Activated CD4-positive, alpha-beta memory T cell treated with anti-CD3 and anti-CD28 coated beads, Interleukin-2, amount 10 ng/mL, durations not matched to agents 7 days and 5 days (primary cell): Measurements from ENCODE around the gene STX1A. TPM values are rescaled to one million over a fixed set of nuclear protein-coding genes. Genes with fewer than 3 reads are reported as not detected.
A peak's percentile ranks its signal among the peaks of the same experiment; 100 is the strongest.

ENCODE experiments used
- CTCF ChIA-PET: fragments of 350-600 bp; sonication (Branson Sonifier 250); formaldehyde crosslinking; loops from one replicate; lab custom pipeline; 2021; ENCODE audit warnings: antibody characterized with exemption, inconsistent platforms; lab: Charles Lee
- POLR2A ChIA-PET: fragments of 350-600 bp; sonication (Branson Sonifier 250); formaldehyde crosslinking; loops from one replicate; lab custom pipeline; 2021; ENCODE audit warnings: antibody characterized with exemption; lab: Charles Lee
- DNase-seq: peaks from one replicate; pipeline ENCODE4 v3.0.0-alpha.2; 2020
- H3K27ac Mint-ChIP-seq: one replicate; pipeline ENCODE4 v1.8.0; 2021; ENCODE audit warnings: mild to moderate bottlenecking, mixed read lengths
- H3K27me3 Mint-ChIP-seq: one replicate; pipeline ENCODE4 v1.8.0; 2021; ENCODE audit warnings: mixed read lengths
- H3K36me3 Mint-ChIP-seq: one replicate; pipeline ENCODE4 v1.8.0; 2021; ENCODE audit warnings: low read depth, mixed read lengths
- H3K4me1 Mint-ChIP-seq: one replicate; pipeline ENCODE4 v1.8.0; 2021; ENCODE audit warnings: mixed read lengths
- H3K4me3 Mint-ChIP-seq: one replicate; pipeline ENCODE4 v1.8.0; 2021; ENCODE audit warnings: mild to moderate bottlenecking, mixed read lengths
- H3K9me3 Mint-ChIP-seq: one replicate; pipeline ENCODE4 v1.8.0; 2021; ENCODE audit warnings: mixed read lengths
- total RNA-seq, 2 experiments: library from RNA; stranded (reverse); gene quantifications; one replicate each; pipeline ENCODE4 v1.2.3, GENCODE V29; 2021

Gene STX1A
- total RNA-seq, 2 experiments from 2014 or later = 27.9 to 30.7 TPM

DNA sequence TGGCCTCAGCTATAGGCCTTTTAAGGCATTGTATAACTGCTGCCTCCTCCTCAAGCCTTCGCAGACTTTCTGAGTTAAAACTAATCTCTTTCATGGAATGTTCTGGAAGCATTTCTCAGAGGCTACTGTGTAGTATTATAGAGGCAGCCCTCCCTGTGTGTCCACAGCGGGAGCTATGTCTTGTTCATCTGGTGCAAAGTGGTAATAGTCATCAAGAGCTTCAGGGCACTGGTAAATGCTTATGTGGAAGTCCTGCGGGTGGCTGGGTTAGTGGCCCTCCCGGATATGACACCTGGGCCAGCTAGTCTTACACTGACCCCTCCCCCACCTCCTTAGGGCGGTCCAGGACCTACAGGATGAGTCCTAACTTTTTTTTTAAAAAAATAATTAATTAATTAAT lies 21.3 kb upstream of the STX1A start:
- DNase-seq = no peak
- H3K27me3 Mint-ChIP-seq = no peaks in the 10 kb centered on the region
- no peak overlapping the region for H3K27ac Mint-ChIP-seq
- POLR2A ChIA-PET = interaction anchor here (0.8 to 1.4 kb wide), 2 partner anchors 12 to 15 kb away, joined by 3 read pairs; no protein-coding TSS in a partner anchor
- peaks cover 4% of the 10 kb centered on the region for H3K36me3 Mint-ChIP-seq
- H3K9me3 Mint-ChIP-seq = no peaks in the 10 kb centered on the region
- peaks cover 15% of the 10 kb centered on the region for H3K4me1 Mint-ChIP-seq
- CTCF ChIA-PET = interaction anchor here (0.7 to 3.0 kb wide), 3 partner anchors 102 to 219 kb away, joined by 3 to 8 read pairs (median 4); partner anchors contain the start of genes BAZ1B and METTL27
- peak overlapping the region; percentile 6 for H3K4me3 Mint-ChIP-seq

DNA sequence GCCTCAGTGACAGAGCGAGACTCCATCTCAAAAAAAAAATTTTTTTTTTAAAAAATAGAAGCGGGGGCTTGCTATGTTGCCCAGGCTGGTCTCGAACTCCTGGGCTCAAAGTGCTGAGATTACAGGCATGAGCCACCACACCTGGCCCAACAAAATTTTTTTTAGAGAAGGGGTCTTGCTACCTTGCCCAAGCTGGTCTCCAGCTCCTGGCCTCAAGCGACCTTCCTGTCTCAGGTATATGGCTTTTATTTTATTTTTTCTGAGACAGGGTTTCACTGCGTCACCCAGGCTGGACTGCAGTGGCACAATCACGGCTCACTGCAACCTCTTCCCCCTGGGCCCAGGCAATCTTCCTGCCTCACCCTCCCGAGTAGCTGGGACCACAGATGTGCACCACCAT lies 20.7 kb upstream of the STX1A start:
- H3K4me3 Mint-ChIP-seq = peak overlapping the region; percentile 6
- H3K27me3 Mint-ChIP-seq = no peaks in the 10 kb centered on the region
- H3K4me1 Mint-ChIP-seq = peaks cover 15% of the 10 kb centered on the region
- no peak for DNase-seq
- ChIA-PET CTCF (interaction anchor here (2.8 to 3.0 kb wide), 2 partner anchors 103 to 114 kb away, joined by 8 to 17 read pairs; partner anchors contain the start of gene METTL27), POLR2A (interaction anchor here (1.4 kb wide), 1 partner anchor 12 kb away, joined by 3 read pairs; no protein-coding TSS in a partner anchor)
- no peak overlapping the region for H3K27ac Mint-ChIP-seq
- peaks cover 4% of the 10 kb centered on the region for H3K36me3 Mint-ChIP-seq
- H3K9me3 Mint-ChIP-seq = no peaks in the 10 kb centered on the region

DNA sequence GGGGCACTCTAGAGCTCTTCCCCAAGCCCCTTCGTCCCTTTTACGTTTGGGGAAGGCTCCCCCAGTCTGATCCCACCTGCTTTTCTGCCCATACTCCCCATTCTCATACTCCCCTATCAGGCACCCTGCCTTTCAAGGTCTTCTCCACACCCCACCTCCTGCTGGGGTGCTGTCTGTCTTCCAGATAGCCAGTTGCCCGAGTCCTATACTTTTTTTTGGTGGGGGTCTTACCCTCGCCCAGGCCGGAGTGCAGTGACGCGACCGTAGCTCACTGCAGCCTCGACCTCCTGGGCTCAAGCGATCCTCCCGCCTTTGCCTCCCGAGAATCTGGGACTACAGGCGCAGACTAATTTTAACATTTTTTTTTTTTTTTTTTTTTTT lies 19.9 kb upstream of the STX1A start:
- Mint-ChIP-seq H3K36me3 (peaks cover 4% of the 10 kb centered on the region), H3K27ac (peak overlapping the region; percentile 55), H3K4me3 (peak overlapping the region; percentile 86), H3K4me1 (peaks cover 24% of the 10 kb centered on the region), H3K9me3 (no peaks in the 10 kb centered on the region), H3K27me3 (no peaks in the 10 kb centered on the region)
- ChIA-PET POLR2A (interaction anchor here (0.6 to 3.0 kb wide), 10 partner anchors 11 to 912 kb away, joined by 3 to 11 read pairs (median 6); partner anchors contain the start of genes BAZ1B, BCL7B, BUD23 and DNAJC30), CTCF (interaction anchor here (1.4 to 8.0 kb wide), 5 partner anchors 11 to 131 kb away, joined by 3 to 77 read pairs (median 8); partner anchors contain the start of genes METTL27 and VPS37D)
- DNase-seq = no peak

DNA sequence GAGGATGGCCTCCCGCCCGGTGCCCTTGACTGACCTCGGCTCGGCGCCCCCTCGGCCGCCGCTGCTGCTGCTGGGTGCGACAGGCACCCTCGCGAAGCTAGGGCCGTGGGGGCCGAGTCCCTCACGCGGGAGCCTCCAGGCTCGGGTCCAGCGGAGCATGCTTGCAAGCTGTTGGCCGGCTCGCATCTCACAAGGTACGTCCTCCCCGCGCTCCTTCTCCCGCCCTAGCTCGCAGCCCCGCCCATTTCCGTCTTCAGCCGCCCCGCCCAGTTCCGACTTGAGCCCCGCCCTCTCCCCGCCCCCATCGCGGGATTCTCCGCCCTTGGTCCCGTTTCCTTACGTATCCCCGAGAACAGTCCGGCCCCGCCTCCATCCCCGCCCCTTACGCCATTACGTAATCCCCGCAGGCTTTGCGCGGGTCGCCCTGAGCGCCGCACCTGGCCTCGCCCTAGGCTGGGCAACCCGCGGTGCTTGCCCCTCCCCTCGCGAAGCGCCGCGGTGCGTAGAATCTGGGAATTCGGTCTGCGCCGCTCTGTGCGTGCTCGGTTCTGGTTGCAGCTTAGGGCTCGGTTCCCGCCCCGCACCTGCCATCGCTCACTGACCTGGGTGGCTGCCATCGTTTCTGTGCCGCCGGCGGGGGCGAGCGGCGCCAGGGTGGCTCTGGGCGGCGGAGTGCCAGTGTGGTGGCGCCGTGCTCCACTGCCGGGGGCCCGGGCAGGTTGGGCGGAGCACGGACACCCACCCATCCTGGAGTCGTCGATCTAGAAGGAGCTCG lies 19.3 kb upstream of the STX1A start, which contains the start of gene ABHD11:
TSS of gene ABHD11 (minus strand) at position 191 of the 775 bp plus-strand sequence. CDS start at position 159, 32 bp downstream.
- peaks cover 4% of the 10 kb centered on the region for H3K36me3 Mint-ChIP-seq
- peak; percentile 98 for DNase-seq
- peak within 1 kb of the TSS; percentile 86 for H3K4me3 Mint-ChIP-seq
- H3K9me3 Mint-ChIP-seq = no peaks in the 10 kb centered on the region
- ChIA-PET CTCF (interaction anchor here (0.5 to 8.0 kb wide), 8 partner anchors 10 to 220 kb away, joined by 3 to 77 read pairs (median 5); partner anchors contain the start of genes METTL27 and VPS37D), POLR2A (interaction anchor here (0.6 to 3.0 kb wide), 16 partner anchors 10 to 912 kb away, joined by 3 to 11 read pairs (median 4); partner anchors contain the start of genes BAZ1B, BCL7B, BUD23 and DNAJC30)
- peaks cover 24% of the 10 kb centered on the region for H3K4me1 Mint-ChIP-seq
- no peaks in the 10 kb centered on the region for H3K27me3 Mint-ChIP-seq
- H3K27ac Mint-ChIP-seq = peak within 1 kb of the TSS; percentile 92

DNA sequence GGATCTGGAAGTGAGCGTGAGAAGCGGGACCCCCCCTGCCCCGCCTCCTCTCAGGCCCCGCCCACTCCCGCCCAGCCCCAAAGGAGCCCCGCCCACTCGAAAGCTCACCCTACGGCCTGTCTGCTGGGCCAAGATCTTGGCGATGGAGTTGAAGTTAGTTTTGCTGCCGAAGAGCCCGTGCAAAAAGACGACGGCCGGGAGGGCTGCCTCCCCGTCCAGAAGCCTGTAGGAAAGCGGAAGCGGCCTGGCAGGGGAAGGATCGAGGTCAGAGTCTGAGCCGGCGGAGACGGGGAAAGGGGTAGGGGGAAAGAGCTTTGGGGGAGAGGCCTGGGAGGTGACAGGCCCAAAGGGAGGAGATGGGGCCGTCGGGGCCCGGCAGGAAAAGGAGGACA lies 18.7 kb upstream of the STX1A start:
- ChIA-PET POLR2A (interaction anchor here (0.8 to 3.0 kb wide), 12 partner anchors 17 to 437 kb away, joined by 3 to 11 read pairs (median 8); partner anchors contain the start of genes BAZ1B, BCL7B, BUD23 and DNAJC30), CTCF (interaction anchor here (1.0 to 8.0 kb wide), 7 partner anchors 10 to 219 kb away, joined by 3 to 77 read pairs (median 6); partner anchors contain the start of genes METTL27 and VPS37D)
- H3K4me3 Mint-ChIP-seq = peak overlapping the region; percentile 86
- H3K9me3 Mint-ChIP-seq = no peaks in the 10 kb centered on the region
- peak; percentile 65 for DNase-seq
- peaks cover 24% of the 10 kb centered on the region for H3K4me1 Mint-ChIP-seq
- H3K27me3 Mint-ChIP-seq = no peaks in the 10 kb centered on the region
- H3K27ac Mint-ChIP-seq = peak overlapping the region; percentile 92
- H3K36me3 Mint-ChIP-seq = peaks cover 4% of the 10 kb centered on the region

DNA sequence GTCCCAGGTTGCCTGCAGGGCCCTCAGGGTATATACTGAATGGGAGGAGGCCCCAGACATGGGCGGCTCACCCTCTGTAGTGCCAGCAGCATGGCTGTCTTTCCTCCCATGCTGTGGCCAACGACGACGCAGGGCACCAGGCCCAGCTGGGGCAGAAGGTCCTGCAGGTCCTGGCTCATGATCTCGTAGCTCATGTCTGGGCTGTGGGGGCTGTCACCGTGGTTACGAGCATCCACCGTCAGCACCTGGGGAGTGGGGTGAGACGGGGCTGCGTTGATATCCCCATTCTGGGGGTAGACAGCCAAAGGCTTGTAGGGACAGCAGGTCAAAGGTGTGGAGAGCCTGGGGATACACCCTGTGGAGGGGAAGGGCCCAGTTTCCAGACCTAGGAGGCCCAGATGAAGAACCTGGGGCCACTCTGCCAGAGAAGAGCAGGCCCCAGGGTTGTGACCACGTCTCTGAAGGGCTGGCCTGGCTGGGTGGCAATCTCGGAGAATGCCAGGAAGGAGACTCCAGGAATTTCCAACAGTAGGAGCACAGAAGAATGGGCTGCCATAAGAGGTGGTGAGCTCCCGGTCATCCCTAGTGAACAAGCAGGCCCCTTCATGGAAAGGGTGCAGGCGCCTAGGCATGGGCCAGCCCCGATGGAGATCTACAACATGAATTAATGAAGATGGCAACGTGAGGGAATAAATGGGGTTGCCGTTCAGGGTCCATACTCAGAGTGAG lies 18.2 kb upstream of the STX1A start:
- ChIA-PET CTCF (interaction anchor here (1.1 to 8.0 kb wide), 7 partner anchors 12 to 129 kb away, joined by 3 to 77 read pairs (median 6); partner anchors contain the start of genes METTL27 and VPS37D), POLR2A (interaction anchor here (1.0 to 3.0 kb wide), 9 partner anchors 18 to 438 kb away, joined by 3 to 11 read pairs (median 8); partner anchors contain the start of genes BAZ1B, BCL7B, BUD23 and DNAJC30)
- peaks cover 24% of the 10 kb centered on the region for H3K4me1 Mint-ChIP-seq
- no peak for DNase-seq
- H3K27ac Mint-ChIP-seq = peak overlapping the region; percentile 92
- H3K4me3 Mint-ChIP-seq = peak overlapping the region; percentile 86
- peaks cover 4% of the 10 kb centered on the region for H3K36me3 Mint-ChIP-seq
- H3K27me3 Mint-ChIP-seq = no peaks in the 10 kb centered on the region
- no peaks in the 10 kb centered on the region for H3K9me3 Mint-ChIP-seq

DNA sequence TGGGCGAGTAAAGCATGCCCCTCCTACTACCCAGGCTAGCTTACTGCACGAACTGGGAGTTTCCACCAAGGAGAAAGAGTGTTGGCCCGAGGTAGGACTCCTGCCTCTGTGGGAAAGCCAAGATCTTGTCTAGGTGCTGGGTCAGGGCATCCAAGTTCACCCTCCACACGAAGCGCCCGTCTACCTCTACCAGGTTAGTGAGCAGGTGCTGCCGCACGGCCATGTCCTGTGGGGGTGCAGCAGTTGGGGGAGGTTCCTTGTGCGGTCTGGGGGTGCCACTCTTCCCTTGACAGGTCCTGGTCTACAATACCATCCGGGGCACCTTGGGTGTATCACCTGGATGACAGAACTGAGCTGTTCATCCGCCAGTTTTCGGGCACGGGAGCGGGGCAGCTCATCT lies 17.4 kb upstream of the STX1A start:
- H3K9me3 Mint-ChIP-seq = no peaks in the 10 kb centered on the region
- no peak for DNase-seq
- H3K36me3 Mint-ChIP-seq = peaks cover 4% of the 10 kb centered on the region
- H3K27me3 Mint-ChIP-seq = no peaks in the 10 kb centered on the region
- ChIA-PET CTCF (interaction anchor here (0.6 to 8.0 kb wide), 4 partner anchors 74 to 129 kb away, joined by 3 to 77 read pairs (median 4); no protein-coding TSS in a partner anchor), POLR2A (interaction anchor here (3.0 kb wide), 1 partner anchor 20 kb away, joined by 11 read pairs; no protein-coding TSS in a partner anchor)
- H3K4me1 Mint-ChIP-seq = peaks cover 24% of the 10 kb centered on the region
- no peak overlapping the region for H3K27ac Mint-ChIP-seq
- H3K4me3 Mint-ChIP-seq = peak overlapping the region; percentile 17

DNA sequence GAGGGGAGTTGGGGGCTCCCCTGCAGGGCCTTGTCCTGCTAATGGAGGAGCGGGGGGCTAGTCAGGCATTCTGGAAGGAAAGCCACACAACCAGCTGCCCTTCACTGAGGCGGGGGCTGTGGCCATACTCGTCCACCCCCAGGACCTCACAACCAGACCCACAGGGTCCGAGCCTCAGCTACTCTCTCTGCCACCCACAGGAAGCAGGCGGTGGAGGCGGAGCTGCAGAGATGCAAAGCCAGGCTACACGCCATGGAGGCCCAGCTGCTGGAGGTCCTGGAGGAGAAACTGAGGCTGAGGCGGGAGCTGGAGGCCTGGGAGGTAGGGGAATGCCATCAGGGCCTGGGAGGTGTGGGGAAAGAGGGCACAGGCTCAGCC lies 16.0 kb upstream of the STX1A start:
- Mint-ChIP-seq H3K9me3 (no peaks in the 10 kb centered on the region), H3K27me3 (no peaks in the 10 kb centered on the region), H3K27ac (peak overlapping the region; percentile 70), H3K4me3 (no peak overlapping the region), H3K4me1 (peaks cover 24% of the 10 kb centered on the region), H3K36me3 (peaks cover 4% of the 10 kb centered on the region)
- ChIA-PET POLR2A (interaction anchor here (0.9 to 1.8 kb wide), 3 partner anchors 9 to 129 kb away, joined by 3 to 14 read pairs (median 3); partner anchors contain the start of gene STX1A), CTCF (interaction anchor here (1.2 to 8.0 kb wide), 8 partner anchors 11 to 214 kb away, joined by 3 to 77 read pairs (median 6); no protein-coding TSS in a partner anchor)
- DNase-seq = no peak

DNA sequence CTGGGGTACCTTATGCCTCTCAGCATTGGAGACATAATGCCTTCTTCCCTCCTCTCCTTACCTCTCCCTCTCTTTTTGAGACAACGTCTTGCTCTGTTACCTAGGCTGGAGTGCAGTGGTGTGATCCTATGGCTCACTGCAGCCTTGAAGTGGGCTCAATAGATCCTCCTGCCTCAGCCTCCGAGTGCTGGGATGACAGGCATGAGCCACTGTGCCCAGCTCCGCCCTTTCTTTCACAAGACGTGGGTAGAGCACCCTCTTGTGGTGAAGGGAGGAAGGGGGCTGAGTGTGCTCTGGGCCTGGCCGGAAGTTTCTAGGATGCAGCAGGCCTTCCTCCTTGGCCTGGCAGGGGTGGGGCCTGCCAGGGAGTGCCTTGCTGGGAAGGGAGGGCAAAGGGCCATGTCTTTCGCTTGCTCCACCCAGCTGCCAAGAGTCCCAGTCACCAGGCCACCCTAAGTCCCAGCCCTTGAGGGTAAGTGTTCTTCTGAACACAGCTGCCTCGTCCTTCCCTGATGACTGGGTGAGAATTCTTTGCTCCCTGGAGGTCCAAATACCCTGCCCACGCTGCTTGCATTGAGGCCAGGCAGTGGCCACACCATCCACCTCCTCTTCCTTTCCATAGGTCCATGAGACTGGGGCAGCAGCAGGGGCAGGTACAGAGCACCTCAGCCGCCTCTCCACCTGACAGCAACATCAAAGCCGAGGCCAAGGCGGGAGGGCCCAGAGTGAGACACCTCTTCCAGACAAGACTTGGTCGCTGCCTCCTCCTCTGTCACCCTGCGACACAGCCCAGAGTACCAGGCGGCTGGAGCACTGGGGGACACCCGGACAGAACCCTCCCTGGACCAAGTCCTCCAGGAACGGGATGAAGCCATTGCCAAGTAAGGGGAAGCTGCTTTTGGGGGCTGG lies 15.4 kb upstream of the STX1A start:
- Mint-ChIP-seq H3K9me3 (no peaks in the 10 kb centered on the region), H3K4me1 (peaks cover 24% of the 10 kb centered on the region), H3K27me3 (no peaks in the 10 kb centered on the region), H3K36me3 (peaks cover 4% of the 10 kb centered on the region), H3K27ac (peak overlapping the region; percentile 70), H3K4me3 (no peak overlapping the region)
- ChIA-PET POLR2A (interaction anchor here (0.9 to 1.8 kb wide), 5 partner anchors 10 to 213 kb away, joined by 3 to 14 read pairs (median 3); partner anchors contain the start of genes BAZ1B and STX1A), CTCF (interaction anchor here (0.6 to 8.0 kb wide), 29 partner anchors 10 to 283 kb away, joined by 3 to 77 read pairs (median 4); partner anchors contain the start of gene BAZ1B)
- DNase-seq = peak; percentile 87

DNA sequence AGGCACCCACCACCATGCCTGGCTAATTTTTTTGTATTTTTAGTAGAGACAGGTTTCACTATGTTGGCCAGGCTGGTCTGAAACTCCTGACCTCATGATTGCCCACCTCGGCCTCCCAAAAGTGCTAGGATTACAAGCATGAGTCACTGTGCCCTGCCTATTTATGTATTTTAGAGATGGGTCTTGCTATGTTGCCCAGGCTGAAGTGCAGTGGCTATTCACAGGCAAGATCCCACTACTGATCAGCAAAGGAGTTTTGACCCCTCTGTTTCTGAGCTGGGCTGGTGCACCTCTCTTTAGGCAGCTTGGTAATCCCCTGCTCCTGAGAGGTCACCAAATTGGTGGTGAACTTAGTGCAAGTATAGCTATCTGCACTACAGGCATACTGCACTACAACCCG lies 12.9 kb upstream of the STX1A start:
- peaks cover 15% of the 10 kb centered on the region for H3K4me1 Mint-ChIP-seq
- H3K27ac Mint-ChIP-seq = no peak overlapping the region
- ChIA-PET CTCF (interaction anchor here (0.7 to 8.0 kb wide), 2 partner anchors 16 to 124 kb away, joined by 4 to 77 read pairs; no protein-coding TSS in a partner anchor), POLR2A (no interaction called here)
- H3K27me3 Mint-ChIP-seq = peaks cover 8% of the 10 kb centered on the region
- H3K4me3 Mint-ChIP-seq = no peak overlapping the region
- no peaks in the 10 kb centered on the region for H3K9me3 Mint-ChIP-seq
- H3K36me3 Mint-ChIP-seq = peaks cover 4% of the 10 kb centered on the region
- no peak for DNase-seq

DNA sequence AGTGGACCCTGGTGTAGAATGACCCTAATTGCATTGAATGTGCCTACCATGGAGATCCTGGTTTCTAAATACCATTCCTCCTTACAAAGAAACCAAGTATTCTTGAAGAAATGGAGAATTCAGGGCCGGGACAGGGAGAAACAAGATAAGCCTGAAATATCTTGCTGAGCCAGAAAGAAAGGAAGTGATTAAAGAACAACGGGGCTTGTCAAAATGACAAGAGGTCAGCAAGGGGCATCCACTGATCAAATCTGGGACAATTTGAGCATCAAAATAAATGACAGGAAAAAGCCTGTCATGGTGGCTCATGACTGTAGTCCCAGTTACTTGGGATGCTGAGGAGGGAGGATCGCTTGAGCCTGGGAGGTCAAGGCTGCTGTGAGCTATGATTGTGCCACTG lies 11.0 kb upstream of the STX1A start:
- DNase-seq = no peak
- POLR2A ChIA-PET = no interaction called here
- CTCF ChIA-PET = no interaction called here
- Mint-ChIP-seq H3K4me1 (peaks cover 9% of the 10 kb centered on the region), H3K36me3 (no peaks in the 10 kb centered on the region), H3K4me3 (no peak overlapping the region), H3K27ac (no peak overlapping the region), H3K9me3 (no peaks in the 10 kb centered on the region), H3K27me3 (peaks cover 10% of the 10 kb centered on the region)
